IMR-90 (cell line): ENCODE measurements around the gene TPMT. TPM values are rescaled to one million over a fixed set of nuclear protein-coding genes. Genes with fewer than 3 reads are reported as not detected.

Source experiments
- ATAC-seq: fragments of 200-7000 bp; cut with Tn5 transposase; 2 replicates; pipeline ENCODE4 v1.9.1; 2020; ENCODE audit warnings: low read depth, mild to moderate bottlenecking, moderate library complexity
- BruUV-seq: library from RNA; stranded (reverse); fragments of 400-500 nt; replicated peaks from 2 replicates; lab custom pipeline; 2021; lab: Mats Ljungman, UMichigan
- CTCF ChIA-PET: fragments of 300-600 bp; formaldehyde crosslinking; extraction: SDS; loops from one replicate; lab custom pipeline; 2021; ENCODE audit warnings: antibody characterized with exemption; lab: Yijun Ruan, JAX
- POLR2A ChIA-PET: fragments of 300-600 bp; sonication (Branson Sonifier 250); formaldehyde crosslinking; loops from one replicate; lab custom pipeline; 2022; ENCODE audit warnings: antibody characterized with exemption; ENCODE audit not compliant: unreplicated experiment; lab: Charles Lee
- DNase-seq: peaks from one replicate; pipeline ENCODE4 v3.0.0; 2013
- H2AFZ ChIP-seq: replicated peaks from 2 replicates; pipeline ENCODE3; 2013; ENCODE audit warnings: low read length, mild to moderate bottlenecking; ENCODE audit not compliant: poor library complexity
- H2AK5ac ChIP-seq: 2 replicates; pipeline ENCODE4 v1.6.1; 2013; ENCODE audit warnings: low read depth, low read length, inconsistent platforms
- H2AK9ac ChIP-seq: replicated peaks from 2 replicates; pipeline ENCODE3; 2013; ENCODE audit warnings: mild to moderate bottlenecking, low read depth, low read length, moderate library complexity; ENCODE audit not compliant: poor library complexity
- H2BK120ac ChIP-seq: 2 replicates; pipeline ENCODE4 v1.6.1; 2013; ENCODE audit warnings: low read depth, low read length, inconsistent platforms
- H2BK15ac ChIP-seq: 3 replicates; pipeline ENCODE4 v1.6.1; 2013; ENCODE audit warnings: low read depth, low read length, inconsistent platforms
- H2BK20ac ChIP-seq: 2 replicates; pipeline ENCODE4 v1.6.1; 2013; ENCODE audit warnings: low read depth, mild to moderate bottlenecking, inconsistent platforms, low read length, moderate library complexity
- H2BK5ac ChIP-seq: 2 replicates; pipeline ENCODE4 v1.6.1; 2013; ENCODE audit warnings: mild to moderate bottlenecking, low read depth, low read length, inconsistent platforms; ENCODE audit not compliant: poor library complexity, severe bottlenecking
- H3K14ac ChIP-seq: replicated peaks from 2 replicates; pipeline ENCODE4 v1.6.1; 2013; ENCODE audit warnings: low read depth, low read length, inconsistent platforms
- H3K18ac ChIP-seq: 2 replicates; pipeline ENCODE4 v1.6.1; 2013; ENCODE audit warnings: low read depth, low read length, control low read depth
- H3K23ac ChIP-seq: 2 replicates; pipeline ENCODE4 v1.6.1; 2013; ENCODE audit warnings: low read depth, low read length, inconsistent platforms
- H3K27ac ChIP-seq: 2 replicates; pipeline ENCODE4 v1.5.1; 2013; ENCODE audit warnings: mild to moderate bottlenecking, control low read depth, low read length; ENCODE audit not compliant: insufficient read depth
- H3K27me3 ChIP-seq: 2 replicates; pipeline ENCODE4 v1.6.1; 2013; ENCODE audit warnings: low read length; ENCODE audit not compliant: control insufficient read depth, insufficient read depth
- H3K36me3 ChIP-seq: 2 replicates; pipeline ENCODE4 v1.6.1; 2013; ENCODE audit warnings: low read length, mixed read lengths; ENCODE audit not compliant: control insufficient read depth, insufficient read depth
- H3K4ac ChIP-seq: 2 replicates; pipeline ENCODE4 v1.6.1; 2013; ENCODE audit warnings: low read depth, low read length, inconsistent platforms
- H3K4me1 ChIP-seq: 2 replicates; pipeline ENCODE4 v1.6.1; 2013; ENCODE audit warnings: low read length, mixed read lengths; ENCODE audit not compliant: control insufficient read depth, insufficient read depth
- H3K4me2 ChIP-seq: 2 replicates; pipeline ENCODE4 v1.6.1; 2013; ENCODE audit warnings: low read depth, mild to moderate bottlenecking, control low read depth, low read length, moderate library complexity
- H3K4me3 ChIP-seq: 2 replicates; pipeline ENCODE4 v1.5.1; 2013; ENCODE audit warnings: low read depth, mild to moderate bottlenecking, control low read depth, low read length, moderate library complexity; ENCODE audit not compliant: insufficient read depth
- H3K56ac ChIP-seq: 2 replicates; pipeline ENCODE4 v1.6.1; 2013; ENCODE audit warnings: low read length, inconsistent platforms; ENCODE audit not compliant: insufficient read depth; ENCODE audit errors: extremely low read depth
- H3K79me1 ChIP-seq, 2 experiments: 2 replicates each; pipeline ENCODE4 v1.6.1; 2013; ENCODE audit warnings: low read length in 2 of 2, inconsistent platforms in 1 of 2, low read depth in 1 of 2
- H3K9ac ChIP-seq: 2 replicates; pipeline ENCODE4 v1.6.1; 2013; ENCODE audit warnings: low read depth, low read length, control low read depth
- H3K9me1 ChIP-seq: 2 replicates; pipeline ENCODE4 v1.6.1; 2013; ENCODE audit warnings: low read length, inconsistent platforms; ENCODE audit not compliant: insufficient read depth
- H3K9me3 ChIP-seq: 2 replicates; pipeline ENCODE4 v1.6.1; 2013; ENCODE audit warnings: low read length; ENCODE audit not compliant: control insufficient read depth, insufficient read depth
- H4K20me1 ChIP-seq: 2 replicates; pipeline ENCODE4 v1.6.1; 2013; ENCODE audit warnings: low read length, inconsistent platforms; ENCODE audit not compliant: insufficient read depth
- H4K5ac ChIP-seq: 2 replicates; pipeline ENCODE4 v1.6.1; 2013; ENCODE audit warnings: mild to moderate bottlenecking, low read depth, low read length, control low read depth
- H4K8ac ChIP-seq, 2 experiments: 2 replicates each; pipeline ENCODE4 v1.6.1; 2013; ENCODE audit warnings: low read depth in 2 of 2, low read length in 2 of 2, control low read depth in 1 of 2, inconsistent platforms in 1 of 2
- H4K91ac ChIP-seq: 2 replicates; pipeline ENCODE4 v1.6.1; 2013; ENCODE audit warnings: low read depth, low read length, inconsistent platforms; ENCODE audit not compliant: insufficient read depth
- ELK1 ChIP-seq: fragments of 150-350 bp; IDR thresholded peaks from 2 replicates; pipeline ENCODE4 v1.6.1; 2016; ENCODE audit warnings: low read depth, mild to moderate bottlenecking, low read length, moderate library complexity, borderline replicate concordance
- MAZ ChIP-seq: IDR thresholded peaks from 2 replicates; pipeline ENCODE4 v1.6.1; 2012; ENCODE audit warnings: low read depth, mild to moderate bottlenecking, low read length, improper control_type of control experiment, moderate library complexity, borderline replicate concordance
- MXI1 ChIP-seq: IDR thresholded peaks from 2 replicates; pipeline ENCODE4 v1.6.1; 2012; ENCODE audit warnings: low read depth, mild to moderate bottlenecking, low read length, moderate library complexity, borderline replicate concordance
- RAD21 ChIP-seq: IDR thresholded peaks from 2 replicates; pipeline ENCODE4 v1.6.1; 2012; ENCODE audit warnings: low read length, improper control_type of control experiment
- RFX5 ChIP-seq: IDR thresholded peaks from 2 replicates; pipeline ENCODE4 v1.8.0; 2012; ENCODE audit warnings: low read depth, mild to moderate bottlenecking, low read length, moderate library complexity
- WGBS, 2 experiments: methylation state at CpG; one replicate each; pipeline versions ENCODE4 v1.1.5 to v1.1.7; 2013; ENCODE audit warnings: missing lambda C conversion rate in 2 of 2; ENCODE audit not compliant: insufficient read length in 1 of 2; ENCODE audit errors: extremely low coverage in 2 of 2; 5-methylcytosine and 5-hydroxymethylcytosine counted together
- dilution Hi-C: fragments of 300-500 bp; cut with HindIII; formaldehyde crosslinking; loops from one replicate; pipeline ENCODE4 v1.14.3; 2018; ENCODE audit warnings: low sequenced_read_pairs; ENCODE audit not compliant: unreplicated experiment
- in situ Hi-C: fragments of 300-500 bp; cut with MboI; formaldehyde crosslinking; loops from 3 replicates; pipeline ENCODE4 v1.14.3; 2019; ENCODE audit warnings: low sequenced_read_pairs, inconsistent platforms, mixed read lengths
- intact Hi-C: fragments of 100-400 bp; cut with micrococcal nuclease; formaldehyde crosslinking; loops from 2 replicates; pipeline ENCODE4 v1.10.0; 2022
- polyA plus RNA-seq, 3 experiments: library from polyadenylated mRNA; depleted of rRNA; stranded (reverse); fragments of >200 nt; gene quantifications; 2 replicates each; pipeline ENCODE4 v1.2.3, GENCODE V29; 2012; ENCODE audit warnings: low replicate concordance in 1 of 3
- total RNA-seq: library from RNA; depleted of rRNA; stranded (reverse); fragments of >200 nt; gene quantifications from 2 replicates; pipeline ENCODE4 v1.2.3, GENCODE V29; 2012
- TF ChIP-seq, protein P1 (sequence below): conservative IDR thresholded peaks from 2 replicates; pipeline ENCODE4 v1.5.1; 2012; ENCODE audit warnings: mild to moderate bottlenecking, low read depth, low read length, improper control_type of control experiment

Gene TPMT
- total and polyA plus RNA-seq, 2 of the 4 experiments (the other 2 are of a cell fraction), result 10.8 to 14.1 TPM

- H4K5ac ChIP-seq, result no peak overlapping the region
- H2BK15ac ChIP-seq, result no peak overlapping the region
- H3K27me3 ChIP-seq, result no peaks in the 10 kb centered on the region
- peak overlapping the region; percentile 92 for H3K4me2 ChIP-seq
- peak overlapping the region; percentile 29 for H2AK9ac ChIP-seq
- dilution Hi-C loops (no loop called here), intact Hi-C loops (loop anchor here (2.0 to 5.0 kb wide), 3 partner anchors 107 to 349 kb away; no protein-coding TSS in a partner anchor), in situ Hi-C loops (no loop called here)
- ChIA-PET POLR2A (no interaction called here), CTCF (no interaction called here)
- peak overlapping the region; percentile 70; the same call in 1 of the 2 replicates for H3K27ac ChIP-seq
- no peak overlapping the region for H3K56ac ChIP-seq
- WGBS, 2 experiments, result 1% methylated on average over 16 of the region's 26 CpGs; no CpG with 5 or more reads in 1 of the 2 experiments
- peaks cover 2% of the 10 kb centered on the region; the same call in 1 of the 2 replicates for H3K36me3 ChIP-seq
- peak overlapping the region; percentile 77 for H3K23ac ChIP-seq
- H2BK20ac ChIP-seq, result no peak overlapping the region
- peak overlapping the region; percentile 99 for H3K4me3 ChIP-seq
- peak overlapping the region; percentile 69 for H3K14ac ChIP-seq
- no peak overlapping the region for H3K18ac ChIP-seq
- no peaks in the 10 kb centered on the region for H4K20me1 ChIP-seq
- peaks cover 3% of the 10 kb centered on the region for H3K4me1 ChIP-seq
- H3K9me3 ChIP-seq, result no peaks in the 10 kb centered on the region
- no peak overlapping the region for H2BK120ac ChIP-seq
- ATAC-seq, result peak; percentile 1
- no peak overlapping the region for H2BK5ac ChIP-seq
- no TSS peak for BruUV-seq
- TF ChIP-seq MAZ (no peak), ELK1 (no peak), MXI1 (no peak), RFX5 (no peak), RAD21 (0 out of 2 replicates have a peak, but pooled peaks have one; percentile 11)
- TF ChIP-seq, protein P1, sequence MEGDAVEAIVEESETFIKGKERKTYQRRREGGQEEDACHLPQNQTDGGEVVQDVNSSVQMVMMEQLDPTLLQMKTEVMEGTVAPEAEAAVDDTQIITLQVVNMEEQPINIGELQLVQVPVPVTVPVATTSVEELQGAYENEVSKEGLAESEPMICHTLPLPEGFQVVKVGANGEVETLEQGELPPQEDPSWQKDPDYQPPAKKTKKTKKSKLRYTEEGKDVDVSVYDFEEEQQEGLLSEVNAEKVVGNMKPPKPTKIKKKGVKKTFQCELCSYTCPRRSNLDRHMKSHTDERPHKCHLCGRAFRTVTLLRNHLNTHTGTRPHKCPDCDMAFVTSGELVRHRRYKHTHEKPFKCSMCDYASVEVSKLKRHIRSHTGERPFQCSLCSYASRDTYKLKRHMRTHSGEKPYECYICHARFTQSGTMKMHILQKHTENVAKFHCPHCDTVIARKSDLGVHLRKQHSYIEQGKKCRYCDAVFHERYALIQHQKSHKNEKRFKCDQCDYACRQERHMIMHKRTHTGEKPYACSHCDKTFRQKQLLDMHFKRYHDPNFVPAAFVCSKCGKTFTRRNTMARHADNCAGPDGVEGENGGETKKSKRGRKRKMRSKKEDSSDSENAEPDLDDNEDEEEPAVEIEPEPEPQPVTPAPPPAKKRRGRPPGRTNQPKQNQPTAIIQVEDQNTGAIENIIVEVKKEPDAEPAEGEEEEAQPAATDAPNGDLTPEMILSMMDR, result peak; percentile 21; the same call in 1 of the 2 replicates
- 0 out of 2 replicates have a peak overlapping the region, but pooled peaks have one; percentile 4 for H2AK5ac ChIP-seq
- peaks cover 10 to 34% of the 10 kb centered on the region in 2 experiments; a peak in 3 of 4 replicates for H3K79me1 ChIP-seq
- peak; percentile 27 for DNase-seq
- no peak overlapping the region for H4K91ac ChIP-seq
- peaks cover 6% of the 10 kb centered on the region for H3K9me1 ChIP-seq
- H4K8ac ChIP-seq, result 0 out of 4 replicates have a peak overlapping the region, but pooled peaks of 1 of the 2 experiments have one; percentile 17
- H3K4ac ChIP-seq, result peak overlapping the region; percentile 18
- H2AFZ ChIP-seq, result peak overlapping the region; percentile 93
- H3K9ac ChIP-seq, result peak overlapping the region; percentile 82
Measured at GRCh38 chr6:18155864-18156421, 1.1 kb upstream of the TPMT start.
